Umbilical cord (tissue), 2 donors: ENCODE data around the gene CYP2C9. TPM values are rescaled to one million over a fixed set of nuclear protein-coding genes. Genes with fewer than 3 reads are reported as not detected.

Experiments used
- DNase-seq: peaks from one replicate; pipeline ENCODE4 v3.0.0-alpha.2; 2015; ENCODE audit warnings: low spot score
- total RNA-seq: library from RNA; depleted of rRNA; stranded (reverse); fragments of >200 nt; gene quantifications from one replicate; pipeline ENCODE4 v1.2.3, GENCODE V29; 2014; ENCODE audit warnings: low replicate concordance; ENCODE audit not compliant: insufficient read depth

CYP2C9 gene
- total RNA-seq, 1 donor from 2014 or later, result 18.3 TPM

DNA sequence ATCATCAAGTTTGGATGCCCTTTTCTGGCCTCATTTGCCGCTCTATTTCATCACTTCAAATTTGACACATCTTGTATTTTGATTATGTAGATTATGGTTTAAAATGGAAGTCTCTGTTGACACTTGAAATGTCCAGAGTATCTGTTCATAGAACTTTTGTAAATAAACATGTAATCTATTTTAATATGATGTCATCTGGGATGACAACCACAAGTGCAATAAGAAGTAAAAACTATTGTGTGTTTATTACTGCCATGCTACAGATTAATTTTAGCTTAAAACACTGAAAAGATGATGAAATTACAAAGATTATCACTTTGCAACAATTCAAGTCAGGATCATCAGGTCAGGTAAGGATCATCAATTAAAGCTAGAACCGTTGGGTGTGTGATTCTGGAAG is 100.8 kb downstream of the CYP2C9 start:
- no peak for DNase-seq

Other genes with a start within 250 kb of the CYP2C9 start
- 6.3 TPM for gene CYP2C19, start 176.0 kb upstream of the CYP2C9 start, total RNA-seq
- gene CYP2C8, start 130.8 kb downstream of the CYP2C9 start, total RNA-seq, result 5.1 TPM